ENCODE data around the gene FSTL3. TPM values are rescaled to one million over a fixed set of nuclear protein-coding genes. Genes with fewer than 3 reads are reported as not detected.
"Not testable (repeated sequence)": the region's sequence is repeated elsewhere in the genome, so short reads cannot be mapped to it uniquely, and the experiment has no call there.

The FSTL3 gene
- polyA plus RNA-seq, 3 donors, result 14.8 to 26.8 (median 20.7) TPM

DNA sequence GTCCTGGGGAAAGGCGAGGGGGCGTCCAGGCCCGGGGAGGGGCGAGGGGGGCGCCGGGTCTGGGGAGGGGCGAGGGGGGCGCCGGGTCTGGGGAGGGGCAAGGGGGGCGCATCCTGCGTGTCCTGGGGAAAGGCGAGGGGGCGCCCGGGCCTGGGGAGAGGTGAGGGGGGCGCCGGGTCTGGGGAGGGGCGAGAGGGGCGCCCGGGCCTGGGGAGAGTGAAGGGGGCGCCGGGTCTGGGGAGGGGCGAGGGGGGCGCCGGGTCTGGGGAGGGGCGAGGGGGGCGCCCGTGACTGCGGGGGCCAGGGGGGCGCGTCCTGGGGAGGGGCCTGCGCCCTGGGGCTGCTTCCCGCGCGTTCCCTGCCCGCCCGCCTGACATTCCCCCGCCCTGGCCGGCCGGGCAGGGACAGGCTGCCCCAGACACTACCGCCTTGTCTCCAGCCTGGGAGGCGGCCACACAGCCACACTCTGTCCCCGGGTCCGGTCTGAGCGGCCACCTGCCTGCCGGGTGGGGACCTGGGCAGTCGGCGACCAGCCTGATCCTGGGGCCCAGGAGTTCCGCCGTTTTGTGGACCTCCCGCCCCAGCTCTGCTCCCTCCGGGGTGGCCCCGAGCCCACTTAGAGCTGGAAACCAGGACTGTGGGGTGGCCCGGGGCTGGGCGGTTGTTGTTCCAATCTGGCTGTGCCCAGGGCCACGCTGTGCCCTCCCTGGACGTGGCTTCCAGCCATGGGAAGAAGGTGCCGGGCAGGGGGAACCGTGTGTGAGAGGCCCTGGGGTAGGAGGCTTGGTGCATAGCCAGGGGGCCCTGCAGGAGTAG, 44.4 kb downstream of the FSTL3 start:
- no peak for DNase-seq (ENCODE audit: extremely low read depth in 1 of 11, low read depth in 9 of 11, low spot score in 4 of 11)

DNA sequence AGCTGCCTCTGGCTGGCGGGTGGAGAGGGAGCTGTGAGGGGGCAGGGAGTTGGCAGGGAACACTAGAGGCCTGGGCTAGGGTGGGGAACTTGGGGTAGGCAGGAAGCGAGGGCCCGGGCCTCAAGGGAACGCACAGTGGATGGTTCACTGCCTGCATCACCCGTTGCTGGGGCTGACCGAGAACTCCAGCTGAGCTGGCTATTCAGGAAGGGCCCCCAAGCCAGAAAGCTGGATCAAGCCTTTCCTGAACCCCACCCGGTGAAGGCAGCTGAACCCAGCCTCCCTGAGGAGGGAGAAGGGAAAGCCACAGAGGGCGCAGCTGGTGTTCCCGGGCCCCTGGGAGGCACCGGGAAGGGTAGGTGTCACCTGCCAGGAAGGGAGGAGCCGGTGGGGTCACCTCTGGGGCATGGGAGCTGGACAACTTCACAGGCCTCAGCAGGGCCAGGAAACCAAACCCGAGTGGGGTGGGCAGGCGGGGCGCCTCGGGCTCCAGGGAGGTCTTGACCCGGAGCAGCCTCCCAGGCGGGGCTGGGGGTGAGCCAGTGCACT, 46.4 kb downstream of the FSTL3 start:
- DNase-seq (ENCODE audit: extremely low read depth in 1 of 11, low read depth in 9 of 11, low spot score in 4 of 11), result no peak

DNA sequence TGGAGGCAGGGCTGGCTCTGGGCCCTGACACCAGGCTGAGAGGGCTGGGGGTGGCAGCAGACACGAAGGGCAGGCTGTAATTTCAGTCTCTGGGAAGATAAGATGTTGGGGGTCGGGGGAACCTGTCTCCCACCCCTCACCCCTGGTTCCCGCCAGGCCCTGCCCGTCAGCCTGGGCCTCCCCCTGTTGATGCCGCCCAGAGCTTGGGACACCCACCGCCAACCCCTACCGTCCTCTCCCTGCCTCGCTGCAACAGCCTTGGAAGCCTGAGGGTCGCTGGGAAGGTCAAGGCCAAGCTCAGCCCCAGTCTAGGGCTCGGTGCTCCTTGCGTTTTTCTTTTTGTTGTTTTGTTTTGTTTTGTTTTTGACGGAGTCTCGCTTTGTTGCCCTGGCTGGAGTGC, 47.1 kb downstream of the FSTL3 start:
- DNase-seq (ENCODE audit: extremely low read depth in 1 of 11, low read depth in 9 of 11, low spot score in 4 of 11), result no peak

DNA sequence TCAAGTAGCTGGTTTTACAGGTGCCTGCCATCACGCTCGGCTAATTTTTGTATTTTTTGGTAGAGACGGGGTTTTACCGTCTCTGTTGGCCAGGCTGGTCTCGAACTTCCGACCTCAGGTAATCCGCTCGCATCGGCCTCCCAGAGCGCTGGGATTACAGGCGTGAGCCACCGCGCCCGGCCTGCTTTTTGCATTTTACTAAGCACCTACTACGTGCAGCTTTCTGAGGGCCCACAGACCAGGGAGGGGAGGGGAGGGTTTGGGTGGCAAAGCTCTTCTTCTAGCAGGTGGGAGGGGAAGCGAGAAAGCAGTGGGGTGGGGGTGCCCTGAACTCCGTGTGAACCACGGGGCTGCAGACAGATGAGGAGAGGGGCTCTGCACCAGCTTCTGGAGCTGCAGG, 47.5 kb downstream of the FSTL3 start:
- no peak for DNase-seq (ENCODE audit: extremely low read depth in 1 of 11, low read depth in 9 of 11, low spot score in 4 of 11)

DNA sequence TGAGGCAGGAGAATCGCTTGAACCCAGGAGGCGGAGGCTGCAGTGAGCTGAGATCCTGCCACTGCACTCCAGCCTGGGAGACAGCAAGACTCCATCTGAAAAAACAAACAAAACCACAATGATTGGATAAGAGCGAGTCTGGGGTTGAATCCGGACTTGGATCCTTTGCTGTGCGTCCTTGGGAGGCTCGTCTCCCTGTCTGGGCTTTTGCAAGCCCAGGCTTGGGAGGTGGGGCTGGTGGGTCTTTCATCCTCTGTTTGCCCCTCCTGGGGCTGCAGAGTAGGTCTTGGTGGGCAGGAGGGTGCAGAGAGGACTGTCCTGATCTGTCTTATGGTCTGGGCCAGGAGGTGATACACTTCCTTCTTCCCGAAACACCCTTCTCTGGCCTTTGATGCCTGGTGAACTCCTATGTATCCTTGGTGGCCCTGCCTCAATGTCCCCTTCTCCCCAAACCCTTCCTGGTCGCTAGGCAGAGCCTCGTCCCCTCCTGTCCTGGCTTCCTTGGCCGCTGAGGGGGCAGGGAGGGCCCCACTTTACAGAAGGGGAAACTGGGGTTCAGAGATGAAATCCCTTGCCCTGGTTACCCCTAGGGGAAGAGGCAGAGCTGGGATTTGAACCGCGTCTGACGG, 49.4 kb downstream of the FSTL3 start:
- no peak for DNase-seq (ENCODE audit: extremely low read depth in 1 of 11, low read depth in 9 of 11, low spot score in 4 of 11)

DNA sequence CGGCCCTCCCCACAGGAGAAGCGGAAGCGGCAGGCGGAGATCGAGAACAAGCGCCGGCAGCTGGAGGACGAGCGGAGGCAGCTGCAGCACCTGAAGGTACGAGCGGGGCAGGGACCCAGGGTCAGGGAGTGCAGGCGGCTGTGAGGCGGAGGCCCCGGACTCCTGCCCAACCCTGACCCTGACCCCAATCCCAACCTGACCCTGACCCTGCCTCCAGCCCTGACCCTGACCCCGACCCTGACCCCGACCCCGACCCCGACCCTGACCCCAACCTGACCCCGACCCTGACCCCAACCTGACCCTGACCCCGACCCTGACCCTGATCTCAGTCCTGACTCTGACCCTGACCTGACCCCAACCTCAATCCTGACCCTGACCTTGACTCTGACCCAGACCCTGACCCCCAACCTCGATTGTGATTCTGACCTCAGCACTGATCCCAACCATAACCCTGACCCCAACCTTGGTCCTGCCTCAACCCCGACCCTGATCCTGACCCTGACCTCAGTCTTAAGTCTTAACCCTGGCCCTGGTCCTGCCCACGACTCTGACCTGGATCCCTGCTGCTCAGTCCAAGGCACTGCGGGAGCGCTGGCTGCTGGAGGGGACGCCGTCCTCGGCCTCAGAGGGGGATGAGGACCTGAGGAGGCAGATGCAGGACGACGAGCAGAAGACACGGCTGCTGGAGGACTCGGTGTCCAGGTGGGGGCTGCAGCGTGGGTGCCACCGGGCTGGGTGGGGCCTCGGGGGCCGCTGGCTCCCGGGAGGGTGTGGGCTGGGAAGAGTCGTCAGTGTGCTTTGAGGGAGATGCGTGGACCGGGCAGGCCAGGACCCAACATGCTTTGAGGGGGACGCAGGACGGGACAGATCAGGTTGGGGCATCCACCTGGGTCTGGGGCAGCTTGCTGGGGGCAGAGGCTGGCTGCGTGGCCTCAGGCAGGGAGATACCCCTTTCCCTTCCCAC, 51.1 kb downstream of the FSTL3 start:
- DNase-seq (ENCODE audit: extremely low read depth in 1 of 11, low read depth in 9 of 11, low spot score in 4 of 11), result no peak

DNA sequence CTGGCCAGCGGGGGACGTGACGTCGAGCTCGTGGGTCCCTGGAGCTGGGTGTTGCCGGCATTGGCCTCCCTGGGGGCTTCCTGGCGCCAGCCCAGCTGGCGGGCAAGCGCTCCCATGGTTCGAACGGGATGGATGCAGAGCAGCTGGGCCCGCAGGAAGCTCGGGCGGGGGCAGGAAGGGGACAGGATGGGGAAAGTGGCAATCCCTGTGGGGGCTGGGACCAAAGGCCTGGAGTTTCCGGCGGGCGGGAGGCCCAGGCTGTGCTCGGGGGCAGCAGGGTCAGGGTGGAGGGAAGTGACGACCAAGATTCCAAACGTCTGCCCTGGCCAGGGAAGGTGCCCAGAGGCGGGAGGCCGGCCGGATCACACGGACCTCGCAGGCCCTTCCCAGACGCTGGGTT, 51.8 kb downstream of the FSTL3 start:
- no peak for DNase-seq (ENCODE audit: extremely low read depth in 1 of 11, low read depth in 9 of 11, low spot score in 4 of 11)

DNA sequence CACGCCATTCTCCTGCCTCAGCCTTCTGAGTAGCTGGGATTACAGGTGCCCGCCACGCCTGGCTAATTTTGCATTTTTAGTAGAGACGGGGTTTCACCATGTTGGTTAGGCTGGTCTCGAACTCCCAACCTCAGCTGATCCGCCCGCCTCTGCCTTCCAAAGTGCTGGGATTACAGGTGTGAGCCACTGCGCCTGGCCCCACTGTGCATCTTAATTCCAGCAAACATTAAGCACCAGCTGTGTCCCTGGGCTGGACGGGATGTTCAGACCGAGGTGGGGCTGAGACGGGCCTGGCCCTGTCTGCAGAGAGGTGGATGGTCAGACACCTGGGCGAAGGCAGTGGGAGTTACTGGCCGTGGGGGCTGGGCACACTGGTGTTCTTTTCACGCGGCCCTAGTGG, 53.4 kb downstream of the FSTL3 start:
- DNase-seq (ENCODE audit: extremely low read depth in 1 of 11, low read depth in 9 of 11, low spot score in 4 of 11), result not testable (repeated sequence)

DNA sequence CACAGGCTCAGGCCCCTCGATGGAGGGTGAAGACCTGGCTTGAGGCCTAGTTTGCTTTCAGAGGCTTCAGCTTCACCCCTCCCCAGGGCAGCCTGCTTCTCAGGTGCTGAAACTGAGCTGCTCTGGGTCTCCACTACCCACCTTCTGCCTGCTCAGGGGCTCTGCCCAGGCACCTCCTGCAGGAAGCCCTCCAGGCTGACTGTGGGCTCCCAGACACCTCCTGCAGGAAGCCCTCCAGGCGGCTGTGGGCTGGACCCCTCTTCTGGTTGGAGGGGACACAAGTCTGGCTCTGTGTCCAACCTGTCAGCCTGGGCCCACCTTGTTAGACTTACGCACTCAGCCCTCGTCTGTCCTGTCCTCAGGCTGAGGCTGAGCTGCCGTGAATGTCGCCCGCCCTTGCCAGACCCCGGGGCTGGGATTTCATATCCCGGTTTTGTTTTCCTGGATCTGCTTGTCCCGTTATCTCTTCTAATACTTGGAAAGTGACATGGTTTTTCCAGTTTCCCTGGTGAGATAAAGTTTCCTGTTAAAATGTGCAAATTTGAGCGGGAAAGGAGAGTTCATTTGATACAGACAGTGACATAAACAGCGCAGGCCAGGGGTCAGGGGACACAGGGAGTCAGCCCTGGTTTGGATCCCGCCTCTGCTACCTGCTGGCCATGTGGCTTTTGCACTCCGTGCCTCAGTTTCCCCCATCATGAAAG, 53.9 kb downstream of the FSTL3 start:
- no peak for DNase-seq (ENCODE audit: extremely low read depth in 1 of 11, low read depth in 9 of 11, low spot score in 4 of 11)

DNA sequence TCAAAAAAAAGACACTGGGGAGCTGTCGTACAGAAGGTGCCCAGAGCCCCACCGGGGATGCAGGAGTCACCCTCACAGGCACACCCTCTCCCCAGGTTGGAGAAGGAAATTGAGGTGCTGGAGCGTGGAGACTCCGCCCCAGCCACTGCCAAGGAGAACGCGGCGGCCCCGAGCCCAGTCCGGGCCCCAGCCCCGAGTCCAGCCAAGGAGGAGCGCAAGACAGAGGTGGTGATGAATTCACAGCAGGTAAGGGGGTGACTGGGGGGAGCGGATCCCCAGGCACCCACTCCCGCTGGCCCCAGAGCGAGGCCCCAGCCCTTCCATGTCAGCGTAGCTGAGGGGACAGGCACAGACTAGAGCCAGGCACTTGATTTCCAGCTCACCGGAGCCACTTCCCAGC, 54.8 kb downstream of the FSTL3 start:
- no peak for DNase-seq (ENCODE audit: extremely low read depth in 1 of 11, low read depth in 9 of 11, low spot score in 4 of 11)

DNA sequence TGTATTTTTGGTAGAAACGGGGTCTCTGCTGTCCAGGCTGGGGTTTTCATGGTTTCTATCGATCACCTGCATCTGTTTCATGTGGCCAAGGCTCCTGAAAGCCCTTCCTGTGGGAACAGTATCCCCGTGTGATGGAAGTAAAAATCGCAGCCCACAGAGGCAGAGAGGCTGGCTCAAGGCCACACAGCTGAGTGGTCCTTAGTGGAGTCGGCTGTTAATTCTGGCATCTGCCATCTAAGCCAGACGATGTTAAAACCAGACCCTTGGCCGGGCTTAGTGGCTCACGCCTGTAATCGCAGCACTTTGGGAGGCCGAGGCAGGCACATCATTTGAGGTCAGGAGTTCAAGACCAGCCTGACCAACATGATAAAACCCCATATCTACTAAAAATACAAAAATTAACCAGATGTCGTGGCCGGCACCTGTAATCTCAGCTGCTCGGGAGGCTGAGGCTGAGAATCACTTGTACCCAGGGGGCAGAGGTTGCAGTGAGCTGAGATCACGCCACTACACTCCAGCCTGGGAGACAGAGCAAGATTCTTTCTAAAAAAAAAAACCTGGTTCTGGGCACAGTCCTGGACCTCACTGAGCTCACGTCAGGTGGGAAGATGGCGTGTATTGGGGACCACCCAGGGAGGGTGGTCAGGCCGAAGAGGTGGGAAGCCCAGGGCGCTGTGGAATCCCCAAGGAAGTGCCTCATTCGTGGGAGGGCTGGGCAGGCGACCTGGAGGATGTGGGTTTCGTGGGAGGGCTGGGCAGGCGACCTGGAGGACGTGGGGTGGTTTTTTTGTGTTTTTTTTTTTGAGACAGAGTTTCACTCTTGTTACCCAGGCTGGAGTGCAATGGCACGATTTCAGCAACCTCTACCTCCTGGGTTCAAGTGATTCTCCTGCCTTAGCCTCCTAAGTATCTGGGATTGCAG, 56.2 kb downstream of the FSTL3 start:
- no peak for DNase-seq (ENCODE audit: extremely low read depth in 1 of 11, low read depth in 9 of 11, low spot score in 4 of 11)

Other genes with a start within 250 kb of the FSTL3 start
- gene SHC2, start 215.4 kb upstream of the FSTL3 start, polyA plus RNA-seq (ENCODE audit: insufficient read length in 3 of 3), result 10 to 100 TPM; 30.1 to 49.3 (median 33.1) TPM
- 1 to 10 TPM; 3.4 to 6.5 (median 3.6) TPM for gene MADCAM1, start 179.9 kb upstream of the FSTL3 start, polyA plus RNA-seq (ENCODE audit: insufficient read length in 3 of 3)
- 10 to 100 TPM in 2 of 3 donors, 1 to 10 TPM in 1; 4.0 to 17.3 (median 13.0) TPM for gene TPGS1, start 168.9 kb upstream of the FSTL3 start, polyA plus RNA-seq (ENCODE audit: insufficient read length in 3 of 3)
- gene CDC34, start 144.6 kb upstream of the FSTL3 start, polyA plus RNA-seq (ENCODE audit: insufficient read length in 3 of 3), result 10 to 100 TPM; 48.3 to 75.3 (median 61.7) TPM
- under 1 TPM in 2 of 3 donors, not detected in 1; 0.29 to 0.53 TPM for gene GZMM, start 132.3 kb upstream of the FSTL3 start, polyA plus RNA-seq (ENCODE audit: insufficient read length in 3 of 3)
- 100 to 1,000 TPM; 359 to 541 (median 496) TPM for gene BSG, start 103.8 kb upstream of the FSTL3 start, polyA plus RNA-seq (ENCODE audit: insufficient read length in 3 of 3)
- gene HCN2, start 86.5 kb upstream of the FSTL3 start, polyA plus RNA-seq (ENCODE audit: insufficient read length in 3 of 3), result under 1 TPM; 0.40 to 0.45 (median 0.42) TPM
- 10 to 100 TPM; 54.6 to 68.8 (median 58.1) TPM for gene POLRMT, start 42.9 kb upstream of the FSTL3 start, polyA plus RNA-seq (ENCODE audit: insufficient read length in 3 of 3)
- 1 to 10 TPM in 1 of 3 donors, under 1 TPM in 2; 0.31 to 1.1 (median 0.92) TPM for gene FGF22, start 36.5 kb upstream of the FSTL3 start, polyA plus RNA-seq (ENCODE audit: insufficient read length in 3 of 3)
- gene RNF126, start 13.2 kb upstream of the FSTL3 start, polyA plus RNA-seq (ENCODE audit: insufficient read length in 3 of 3), result 10 to 100 TPM; 21.1 to 36.8 (median 35.7) TPM
- gene PRSS57, start 19.1 kb downstream of the FSTL3 start, polyA plus RNA-seq (ENCODE audit: insufficient read length in 3 of 3), result under 1 TPM; 0.13 to 0.20 (median 0.19) TPM
- gene PALM, start 32.5 kb downstream of the FSTL3 start, polyA plus RNA-seq (ENCODE audit: insufficient read length in 3 of 3), result 100 to 1,000 TPM in 2 of 3 donors, 10 to 100 TPM in 1; 69.0 to 111 (median 105) TPM
- gene MISP, start 74.7 kb downstream of the FSTL3 start, polyA plus RNA-seq (ENCODE audit: insufficient read length in 3 of 3), result 10 to 100 TPM in 1 of 3 donors, 1 to 10 TPM in 2; 4.4 to 14.4 (median 5.8) TPM
- 100 to 1,000 TPM; 349 to 460 (median 382) TPM for gene PTBP1, start 121.1 kb downstream of the FSTL3 start, polyA plus RNA-seq (ENCODE audit: insufficient read length in 3 of 3)
- gene PLPPR3, start 145.6 kb downstream of the FSTL3 start, polyA plus RNA-seq (ENCODE audit: insufficient read length in 3 of 3), result 10 to 100 TPM in 2 of 3 donors, 1 to 10 TPM in 1; 8.2 to 19.3 (median 15.8) TPM
- 1 to 10 TPM; 1.4 to 1.9 (median 1.9) TPM for gene AZU1, start 151.4 kb downstream of the FSTL3 start, polyA plus RNA-seq (ENCODE audit: insufficient read length in 3 of 3)
- 1 to 10 TPM in 2 of 3 donors, under 1 TPM in 1; 0.81 to 2.4 (median 1.6) TPM for gene PRTN3, start 164.6 kb downstream of the FSTL3 start, polyA plus RNA-seq (ENCODE audit: insufficient read length in 3 of 3)
- gene ELANE, start 175.9 kb downstream of the FSTL3 start, polyA plus RNA-seq (ENCODE audit: insufficient read length in 3 of 3), result under 1 TPM; 0.33 to 0.98 (median 0.34) TPM
- 1 to 10 TPM; 1.9 to 4.9 (median 3.9) TPM for gene CFD, start 183.3 kb downstream of the FSTL3 start, polyA plus RNA-seq (ENCODE audit: insufficient read length in 3 of 3)
- 10 to 100 TPM; 40.3 to 68.6 (median 58.3) TPM for gene MED16, start 216.8 kb downstream of the FSTL3 start, polyA plus RNA-seq (ENCODE audit: insufficient read length in 3 of 3)
- not detected for gene RNU6-9, start 217.1 kb downstream of the FSTL3 start, polyA plus RNA-seq (ENCODE audit: insufficient read length in 3 of 3)
- gene R3HDM4, start 236.8 kb downstream of the FSTL3 start, polyA plus RNA-seq (ENCODE audit: insufficient read length in 3 of 3), result 10 to 100 TPM; 33.7 to 55.0 (median 49.0) TPM
- 1 to 10 TPM in 2 of 3 donors, under 1 TPM in 1; 0.34 to 1.2 (median 1.1) TPM for gene KISS1R, start 240.9 kb downstream of the FSTL3 start, polyA plus RNA-seq (ENCODE audit: insufficient read length in 3 of 3)
- gene ARID3A, start 249.6 kb downstream of the FSTL3 start, polyA plus RNA-seq (ENCODE audit: insufficient read length in 3 of 3), result 10 to 100 TPM; 19.9 to 37.0 (median 28.3) TPM

All from renal cortex interstitium (tissue), 11 donors.